Stimulated activated CD8-positive, alpha-beta memory T cell treated with anti-CD3 and anti-CD28 coated beads, Interleukin-7, amount 100 ng/mL, for 1 hour (primary cell): Measurements from ENCODE around the gene NR2C2AP.
A peak's percentile ranks its signal among the peaks of the same experiment; 100 is the strongest.

Experiments used
- DNase-seq, 2 donors: peaks; one replicate each; pipeline ENCODE4 v3.0.0-alpha.2; 2020; ENCODE audit warnings: low read depth in 2 of 2

Gene NR2C2AP

GRCh38 chr19:19214892-19215291 lies 11.7 kb upstream of the NR2C2AP start:
- DNase-seq, result no peak

- DNase-seq, result no peak
Observed at GRCh38 chr19:19214159-19214490, 10.9 kb upstream of the NR2C2AP start.

- no peak for DNase-seq
Observed at GRCh38 chr19:19213426-19214158, 10.4 kb upstream of the NR2C2AP start.

- DNase-seq, result no peak
Observed at GRCh38 chr19:19212916-19213315, 9.7 kb upstream of the NR2C2AP start.

GRCh38 chr19:19211499-19212420 lies 8.5 kb upstream of the NR2C2AP start, which contains the start of gene NCAN:
TSS of gene NCAN (plus strand) at chr19:19211958. CDS start at chr19:19216954, 4,996 bp downstream.
- DNase-seq, result no peak

- DNase-seq, result no peak
Observed at GRCh38 chr19:19209372-19209771, 6.2 kb upstream of the NR2C2AP start.

GRCh38 chr19:19207637-19208572 lies 4.7 kb upstream of the NR2C2AP start:
- no peak for DNase-seq

GRCh38 chr19:19206938-19207337 lies 3.7 kb upstream of the NR2C2AP start:
- DNase-seq, result no peak

GRCh38 chr19:19205416-19206410 lies 2.5 kb upstream of the NR2C2AP start:
- DNase-seq, result no peak

GRCh38 chr19:19204181-19204580 lies 967 bp upstream of the NR2C2AP start:
- no peak for DNase-seq

GRCh38 chr19:19202707-19203011 lies 555 bp downstream of the NR2C2AP start:
- no peak for DNase-seq

- no peak for DNase-seq
Observed at GRCh38 chr19:19201697-19202630, 1.2 kb downstream of the NR2C2AP start.

GRCh38 chr19:19193926-19194325 lies 9.3 kb downstream of the NR2C2AP start:
- DNase-seq, result no peak

GRCh38 chr19:19192910-19193423 lies 10.2 kb downstream of the NR2C2AP start:
- DNase-seq, result no peak

GRCh38 chr19:19192078-19192882 lies 10.9 kb downstream of the NR2C2AP start, which contains the start of the genes BORCS8 and RFXANK:
TSS of gene BORCS8 (minus strand) at chr19:19192152. CDS start at chr19:19192117, 35 bp downstream.
TSS of gene RFXANK (plus strand) at chr19:19192258. CDS start at chr19:19193947, 1,689 bp downstream.
- DNase-seq, result peak; percentile 97 to 98

- no peak for DNase-seq
Observed at GRCh38 chr19:19191768-19192077, 11.5 kb downstream of the NR2C2AP start.

- no peak for DNase-seq
Observed at GRCh38 chr19:19186742-19187141, 16.5 kb downstream of the NR2C2AP start.
